Breast epithelium (tissue), 3 donors: ENCODE results near the gene CASK.

Experiments
- CTCF ChIP-seq, 3 donors: fragments of 450-650 bp; IDR thresholded peaks; one replicate each; pipeline ENCODE4 v1.5.1; 2016 to 2017; ENCODE audit warnings: antibody characterized with exemption in 3 of 3, mild to moderate bottlenecking in 3 of 3, moderate library complexity in 3 of 3
- POLR2A ChIP-seq: fragments of 450-650 bp; IDR thresholded peaks from one replicate; pipeline ENCODE4 v1.6.1; 2016; ENCODE audit warnings: antibody characterized with exemption, mild to moderate bottlenecking, moderate library complexity
- POLR2AphosphoS5 ChIP-seq, 3 donors: sonication (generic); formaldehyde crosslinking; IDR thresholded peaks; one replicate each; pipeline ENCODE4 v1.6.1; 2017; ENCODE audit warnings: antibody characterized with exemption in 3 of 3

DNA sequence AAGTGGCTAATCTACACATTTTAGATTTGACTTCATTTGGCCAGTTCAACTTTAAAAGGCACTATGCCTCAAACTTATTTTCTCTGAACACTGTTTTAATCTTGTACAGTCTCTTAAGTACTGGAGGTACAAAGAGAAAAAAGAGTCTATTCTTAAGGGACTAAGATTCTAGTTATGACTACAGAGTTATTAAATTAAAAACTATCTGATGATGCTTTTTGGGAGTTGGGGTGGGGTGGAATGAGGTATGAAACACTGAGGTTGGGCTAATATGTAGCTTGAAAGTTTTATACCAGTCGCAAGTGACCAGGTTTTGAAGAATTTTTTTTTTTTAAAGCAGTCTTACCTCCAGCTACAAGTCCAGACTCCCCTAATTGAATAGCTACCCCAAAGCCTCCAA lies 252.3 kb downstream of the CASK start:
- TF ChIP-seq CTCF (IDR thresholded peaks at IDR 0.05) (no peak), POLR2A (no peak), POLR2AphosphoS5 (IDR thresholded peaks at IDR 0.05) (no peak)
